Suprapubic skin (tissue), 4 donors: ENCODE data around the gene SLF2. TPM values are rescaled to one million over a fixed set of nuclear protein-coding genes. Genes with fewer than 3 reads are reported as not detected.
A peak's percentile ranks its signal among the peaks of the same experiment; 100 is the strongest.
"Not testable (repeated sequence)": the region's sequence is repeated elsewhere in the genome, so short reads cannot be mapped to it uniquely, and the experiment has no call there.

Source experiments
- DNase-seq, 2 donors: peaks; one replicate each; pipeline ENCODE4 v3.0.0-alpha.2; 2019; ENCODE audit warnings: low spot score in 2 of 2
- H3K27ac ChIP-seq: fragments of 200-600 bp; sonication (generic); one replicate; pipeline ENCODE4 v1.5.1; 2019
- H3K27me3 ChIP-seq: fragments of 200-600 bp; sonication (generic); one replicate; pipeline ENCODE4 v1.5.1; 2019
- H3K36me3 ChIP-seq: fragments of 200-600 bp; sonication (generic); one replicate; pipeline ENCODE4 v1.5.1; 2019
- H3K4me1 ChIP-seq: fragments of 200-600 bp; sonication (generic); one replicate; pipeline ENCODE4 v1.5.1; 2019
- H3K4me3 ChIP-seq: fragments of 200-600 bp; sonication (generic); one replicate; pipeline ENCODE4 v1.5.1; 2019; ENCODE audit warnings: mild to moderate bottlenecking
- H3K9me3 ChIP-seq: fragments of 200-600 bp; sonication (generic); one replicate; pipeline ENCODE4 v1.5.1; 2019
- EP300 ChIP-seq: sonication (generic); formaldehyde crosslinking; IDR thresholded peaks from one replicate; pipeline ENCODE4 v1.6.1; 2017; ENCODE audit warnings: antibody characterized with exemption
- POLR2A ChIP-seq, 2 donors: fragments of 450-650 bp; IDR thresholded peaks; one replicate each; pipeline ENCODE4 v1.6.1; 2017; ENCODE audit warnings: antibody characterized with exemption in 2 of 2, mild to moderate bottlenecking in 2 of 2, moderate library complexity in 2 of 2
- POLR2AphosphoS5 ChIP-seq, 3 donors: sonication (generic); formaldehyde crosslinking; IDR thresholded peaks; one replicate each; pipeline ENCODE4 v1.6.1; 2017; ENCODE audit warnings: antibody characterized with exemption in 3 of 3
- WGBS: methylation state at CpG from one replicate; pipeline ENCODE4 v1.1.5; 2018; 5-methylcytosine and 5-hydroxymethylcytosine counted together
- total RNA-seq, 4 donors: library from RNA; depleted of rRNA; stranded (reverse); fragments of >200 nt; gene quantifications; one replicate each; pipeline ENCODE4 v1.1.0, GENCODE V29; 2016
- TF ChIP-seq, protein P1 (sequence below), 2 donors: fragments of 200-600 bp in 1 of 2; fragments of 450-650 bp in 1 of 2; sonication (generic) in 1 of 2; IDR thresholded peaks; one replicate each; pipeline ENCODE4 v1.5.1; 2016 to 2019; ENCODE audit warnings: antibody characterized with exemption in 2 of 2, mild to moderate bottlenecking in 1 of 2, moderate library complexity in 1 of 2

The SLF2 gene
- total RNA-seq, 4 donors from 2014 or later, result 11.6 to 41.4 (median 15.6) TPM

DNA sequence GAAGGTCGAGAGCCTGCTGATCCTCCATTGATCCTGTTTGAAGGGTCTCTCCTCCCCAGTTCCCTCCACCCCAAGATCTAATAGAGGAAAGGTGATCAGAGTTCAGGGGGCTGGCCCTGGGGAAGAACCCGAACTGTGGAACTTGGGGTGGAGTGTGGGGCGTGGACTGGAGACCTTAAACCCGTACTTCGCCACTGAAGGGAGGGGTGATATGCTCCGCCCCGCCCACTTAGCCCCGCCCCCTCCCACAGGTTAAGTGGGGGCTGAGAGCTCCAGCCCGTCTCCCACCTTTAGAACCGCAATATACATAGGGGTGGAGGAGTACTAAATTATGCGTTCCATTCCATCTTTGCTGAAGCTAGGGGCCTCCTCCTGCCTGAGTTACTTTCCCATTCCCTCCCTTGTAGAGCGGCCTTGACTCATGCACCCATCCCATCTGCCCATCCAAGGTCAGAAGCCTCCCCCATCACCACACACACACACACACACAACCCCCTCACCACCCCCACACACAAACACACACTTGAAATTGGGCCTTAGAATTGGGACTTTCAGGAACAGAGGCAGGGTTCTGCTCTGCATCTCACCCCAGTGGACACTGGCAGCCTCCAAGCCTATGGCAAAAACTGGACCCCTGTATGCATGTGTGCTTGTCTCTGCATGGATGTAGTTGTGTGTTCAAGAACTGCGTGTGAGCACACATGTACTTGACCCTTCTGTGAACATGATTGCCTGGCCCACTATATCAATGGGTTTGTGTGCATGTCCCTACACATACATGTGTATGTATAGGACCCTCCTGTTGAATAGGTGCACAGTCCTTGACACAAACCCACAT, 57.5 kb downstream of the SLF2 start:
- peak in 1 of 2 donors; percentile 54 for DNase-seq
- 34% methylated on average over 13 of the region's 13 CpGs for WGBS
- peak overlapping the region; percentile 63 for H3K4me3 ChIP-seq
- TF ChIP-seq, protein P1, sequence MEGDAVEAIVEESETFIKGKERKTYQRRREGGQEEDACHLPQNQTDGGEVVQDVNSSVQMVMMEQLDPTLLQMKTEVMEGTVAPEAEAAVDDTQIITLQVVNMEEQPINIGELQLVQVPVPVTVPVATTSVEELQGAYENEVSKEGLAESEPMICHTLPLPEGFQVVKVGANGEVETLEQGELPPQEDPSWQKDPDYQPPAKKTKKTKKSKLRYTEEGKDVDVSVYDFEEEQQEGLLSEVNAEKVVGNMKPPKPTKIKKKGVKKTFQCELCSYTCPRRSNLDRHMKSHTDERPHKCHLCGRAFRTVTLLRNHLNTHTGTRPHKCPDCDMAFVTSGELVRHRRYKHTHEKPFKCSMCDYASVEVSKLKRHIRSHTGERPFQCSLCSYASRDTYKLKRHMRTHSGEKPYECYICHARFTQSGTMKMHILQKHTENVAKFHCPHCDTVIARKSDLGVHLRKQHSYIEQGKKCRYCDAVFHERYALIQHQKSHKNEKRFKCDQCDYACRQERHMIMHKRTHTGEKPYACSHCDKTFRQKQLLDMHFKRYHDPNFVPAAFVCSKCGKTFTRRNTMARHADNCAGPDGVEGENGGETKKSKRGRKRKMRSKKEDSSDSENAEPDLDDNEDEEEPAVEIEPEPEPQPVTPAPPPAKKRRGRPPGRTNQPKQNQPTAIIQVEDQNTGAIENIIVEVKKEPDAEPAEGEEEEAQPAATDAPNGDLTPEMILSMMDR (IDR thresholded peaks at IDR 0.05), result no peak
- TF ChIP-seq POLR2AphosphoS5 (IDR thresholded peaks at IDR 0.05), result no peak
- TF ChIP-seq POLR2A (IDR thresholded peaks at IDR 0.05), result no peak
- TF ChIP-seq EP300, result no peak
- no peaks in the 10 kb centered on the region for H3K27me3 ChIP-seq
- peaks cover 7% of the 10 kb centered on the region for H3K36me3 ChIP-seq
- peaks cover 14% of the 10 kb centered on the region for H3K4me1 ChIP-seq
- no peak overlapping the region for H3K27ac ChIP-seq
- H3K9me3 ChIP-seq, result no peaks in the 10 kb centered on the region

DNA sequence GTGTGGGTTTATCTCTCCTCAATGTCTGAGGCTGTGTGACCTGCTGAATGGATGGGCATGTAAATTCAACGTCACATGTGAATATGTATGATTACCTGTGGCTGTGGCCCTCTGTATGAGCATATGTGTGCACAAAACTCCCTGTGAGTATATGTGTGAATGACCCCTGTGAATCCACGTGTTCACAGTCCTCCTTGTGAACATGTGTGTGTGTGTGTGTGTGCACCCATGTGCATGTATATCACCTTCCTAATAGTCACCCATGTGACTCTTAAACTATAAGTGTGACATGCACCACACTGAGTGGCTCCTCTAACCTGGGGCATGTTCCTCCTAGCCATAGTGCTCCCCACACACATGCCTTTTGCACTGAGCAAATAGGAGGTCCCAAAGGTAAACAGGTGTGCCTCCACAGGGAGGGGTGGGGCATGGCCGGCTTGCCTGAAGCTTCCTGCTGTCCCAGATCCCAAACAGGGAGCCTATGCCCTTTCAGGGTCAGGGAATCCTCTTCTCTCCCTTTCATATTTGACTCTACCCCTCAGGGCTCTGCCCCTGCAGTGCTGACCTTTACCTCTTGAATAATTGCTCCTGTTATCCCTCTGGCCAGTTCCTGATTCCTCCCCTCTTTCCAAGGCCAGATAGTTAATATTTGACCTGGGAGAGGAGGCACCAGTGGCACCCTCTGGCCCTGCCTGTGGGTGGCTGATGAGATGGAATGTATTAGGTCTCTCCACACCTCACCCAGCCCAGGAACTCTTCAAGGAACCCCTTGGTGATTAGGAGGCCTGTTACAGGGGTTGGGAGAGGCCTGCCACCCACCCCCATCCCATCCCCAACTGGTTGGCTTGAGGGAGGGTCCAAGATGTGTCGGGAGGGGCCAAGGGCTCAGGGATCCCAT, 58.4 kb downstream of the SLF2 start:
- TF ChIP-seq EP300 (no peak), POLR2AphosphoS5 (IDR thresholded peaks at IDR 0.05) (no peak), POLR2A (IDR thresholded peaks at IDR 0.05) (no peak)
- TF ChIP-seq, protein P1 (IDR thresholded peaks at IDR 0.05), result no peak
- peak in 1 of 2 donors; percentile 24 for DNase-seq
- peaks cover 14% of the 10 kb centered on the region for H3K4me1 ChIP-seq
- no peaks in the 10 kb centered on the region for H3K36me3 ChIP-seq
- no peak overlapping the region for H3K27ac ChIP-seq
- H3K27me3 ChIP-seq, result no peaks in the 10 kb centered on the region
- H3K9me3 ChIP-seq, result no peaks in the 10 kb centered on the region
- no peak overlapping the region for H3K4me3 ChIP-seq
- WGBS, result 65% methylated on average over 4 of the region's 4 CpGs

DNA sequence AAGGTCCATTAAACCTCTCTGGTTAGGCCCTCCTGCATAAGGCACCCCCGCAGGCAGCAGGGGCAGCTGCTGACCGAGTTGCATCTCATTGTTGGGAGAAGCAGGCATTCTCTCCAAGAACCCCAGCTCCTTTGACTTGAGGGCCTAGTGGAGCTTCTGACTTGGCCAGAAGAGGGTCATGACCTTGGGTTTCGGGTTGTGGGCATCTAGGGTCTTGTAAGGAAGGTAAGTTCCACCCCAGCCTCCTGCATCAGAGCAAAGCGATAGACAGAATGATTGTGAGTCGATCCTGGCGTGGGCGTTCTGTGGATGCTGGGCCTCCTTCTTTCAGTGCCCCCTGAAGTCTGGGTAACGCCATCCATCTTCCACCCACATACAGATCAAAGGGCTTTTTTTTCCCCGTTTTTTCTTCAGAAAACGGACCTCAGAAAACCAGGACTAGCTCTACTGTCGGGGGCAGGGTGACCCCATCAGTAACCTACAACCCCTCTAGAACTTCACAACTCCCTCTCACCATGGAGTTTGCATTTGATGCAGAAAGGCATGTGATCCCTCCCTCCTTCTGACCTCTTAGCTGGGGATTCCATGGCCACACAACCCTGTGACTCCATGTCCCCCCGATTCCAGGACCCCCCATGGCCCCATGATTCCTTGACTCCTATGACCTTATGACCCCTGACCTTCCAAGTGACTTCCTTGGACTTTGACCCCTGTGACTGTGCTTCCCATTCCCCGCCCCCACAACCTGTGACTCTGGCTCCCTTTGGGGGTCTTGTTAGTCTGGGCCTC, 59.5 kb downstream of the SLF2 start:
- DNase-seq, result peak in 1 of 2 donors; percentile 43
- Histone ChIP-seq H3K4me3 (no peak overlapping the region), H3K4me1 (peaks cover 14% of the 10 kb centered on the region), H3K36me3 (no peaks in the 10 kb centered on the region), H3K27ac (no peak overlapping the region), H3K9me3 (no peaks in the 10 kb centered on the region), H3K27me3 (no peaks in the 10 kb centered on the region)
- TF ChIP-seq POLR2AphosphoS5 (IDR thresholded peaks at IDR 0.05), result no peak
- TF ChIP-seq POLR2A (IDR thresholded peaks at IDR 0.05), result no peak
- TF ChIP-seq, protein P1 (IDR thresholded peaks at IDR 0.05), result no peak
- TF ChIP-seq EP300, result no peak
- WGBS, result 83% methylated on average over 13 of the region's 13 CpGs

DNA sequence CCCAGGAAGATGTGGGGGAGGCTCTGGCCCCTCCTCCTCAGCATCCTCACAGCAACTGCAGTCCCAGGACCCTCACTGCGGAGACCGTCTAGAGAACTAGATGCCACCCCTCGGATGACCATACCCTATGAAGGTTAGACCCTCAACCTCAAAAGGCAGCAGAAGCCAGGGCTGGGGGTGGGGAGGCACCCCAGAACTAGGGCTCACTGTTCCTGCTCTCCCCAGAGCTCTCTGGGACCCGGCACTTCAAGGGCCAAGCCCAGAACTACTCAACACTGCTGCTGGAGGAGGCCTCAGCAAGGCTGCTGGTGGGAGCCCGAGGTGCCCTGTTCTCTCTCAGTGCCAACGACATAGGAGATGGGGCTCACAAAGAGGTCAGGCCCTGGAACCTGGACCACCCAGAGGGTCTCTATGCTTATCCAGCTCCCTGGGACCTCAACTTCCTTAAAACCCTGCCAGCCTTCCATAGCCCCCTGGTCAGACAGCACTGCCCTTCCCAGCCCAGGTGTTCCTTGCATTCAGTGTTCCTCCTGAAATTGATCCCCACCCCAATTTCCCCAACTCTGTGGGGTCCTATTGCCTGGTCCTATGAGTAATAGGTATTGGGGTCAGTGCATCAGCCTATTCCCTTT, 60.3 kb downstream of the SLF2 start:
- WGBS, result 100% methylated on average over 4 of the region's 6 CpGs
- Histone ChIP-seq H3K36me3 (no peaks in the 10 kb centered on the region), H3K4me1 (peaks cover 14% of the 10 kb centered on the region), H3K27ac (no peak overlapping the region), H3K9me3 (no peaks in the 10 kb centered on the region), H3K4me3 (no peak overlapping the region), H3K27me3 (no peaks in the 10 kb centered on the region)
- DNase-seq, result peak in 1 of 2 donors; percentile 33
- no peak for TF ChIP-seq EP300
- no peak for TF ChIP-seq POLR2A (IDR thresholded peaks at IDR 0.05)
- no peak for TF ChIP-seq POLR2AphosphoS5 (IDR thresholded peaks at IDR 0.05)
- TF ChIP-seq, protein P1 (IDR thresholded peaks at IDR 0.05), result no peak

DNA sequence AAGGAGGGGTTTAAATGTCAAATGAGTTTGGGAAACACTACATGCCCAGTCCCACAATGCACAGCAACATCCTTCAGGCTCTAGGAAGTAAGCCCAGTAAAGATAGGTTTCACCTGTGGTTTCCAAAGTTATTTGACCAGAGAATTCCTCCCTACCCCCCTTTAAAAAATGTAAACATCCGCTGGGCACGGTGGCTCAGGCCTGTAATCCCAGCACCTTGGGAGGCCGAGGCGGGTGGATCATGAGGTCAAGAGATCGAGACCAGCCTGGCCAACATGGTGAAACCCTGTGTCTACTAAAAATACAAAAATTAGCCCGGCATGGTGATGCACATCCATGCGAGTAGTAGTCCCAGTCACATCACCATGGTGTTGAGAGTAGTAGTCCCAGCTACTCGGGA, 62.6 kb downstream of the SLF2 start:
- H3K4me3 ChIP-seq, H3K27me3 ChIP-seq, H3K27ac ChIP-seq, H3K4me1 ChIP-seq, H3K9me3 ChIP-seq: not testable (repeated sequence)
- H3K36me3 ChIP-seq, result peaks cover 11% of the 10 kb centered on the region
- peak in 1 of 2 donors; percentile 13 for DNase-seq
- 92% methylated on average over 8 of the region's 8 CpGs for WGBS
